H1 (cell line): Measurements from ENCODE around the gene GRM7. TPM values are rescaled to one million over a fixed set of nuclear protein-coding genes. Genes with fewer than 3 reads are reported as not detected.

Experiments used
- CREB1 ChIP-seq: IDR thresholded peaks from 2 replicates; pipeline ENCODE4 v1.6.1; 2012; ENCODE audit warnings: inconsistent platforms
- EGR1 ChIP-seq: IDR thresholded peaks from 2 replicates; pipeline ENCODE4 v1.6.1; 2011; ENCODE audit warnings: low read depth, low read length, borderline replicate concordance
- KDM1A ChIP-seq: fragments of 200-600, 300-600 bp; sonication (generic); IDR thresholded peaks from 2 replicates; pipeline ENCODE4 v1.7.1; 2016; ENCODE audit warnings: mild to moderate bottlenecking, low read length, borderline replicate concordance
- KDM5A ChIP-seq: fragments of 200-600 bp; IDR thresholded peaks from 2 replicates; pipeline ENCODE4 v1.7.1; 2012; ENCODE audit warnings: mild to moderate bottlenecking, low read length, inconsistent platforms, mixed read lengths
- MAFK ChIP-seq: IDR thresholded peaks from 2 replicates; pipeline ENCODE4 v1.6.1; 2012; ENCODE audit warnings: low read depth, mild to moderate bottlenecking, improper control_type of control experiment, low read length
- NRF1 ChIP-seq: IDR thresholded peaks from 2 replicates; pipeline ENCODE4 v1.6.1; 2011; ENCODE audit warnings: mild to moderate bottlenecking, low read depth, low read length, improper control_type of control experiment
- PHF8 ChIP-seq: fragments of 200-600 bp; sonication (generic); conservative IDR thresholded peaks from 2 replicates; pipeline ENCODE4 v1.7.1; 2012; ENCODE audit warnings: low read depth, mild to moderate bottlenecking, inconsistent platforms, low read length, moderate library complexity
- POLR2AphosphoS5 ChIP-seq: IDR thresholded peaks from 2 replicates; pipeline ENCODE4 v1.6.1; 2011; ENCODE audit warnings: low read depth, low read length
- RNF2 ChIP-seq: fragments of 200-900, 300-1000 bp; sonication (generic); IDR thresholded peaks from 2 replicates; pipeline ENCODE4 v1.7.1; 2016; ENCODE audit warnings: borderline replicate concordance, low read depth, mild to moderate bottlenecking, antibody characterized with exemption, low read length; ENCODE audit not compliant: poor library complexity, severe bottlenecking; ENCODE audit errors: missing control alignments
- SP2 ChIP-seq: IDR thresholded peaks from 2 replicates; pipeline ENCODE4 v1.6.1; 2012; ENCODE audit warnings: mild to moderate bottlenecking, low read length, inconsistent platforms
- TEAD4 ChIP-seq: IDR thresholded peaks from 2 replicates; pipeline ENCODE4 v1.6.1; 2012; ENCODE audit warnings: low read depth, low read length, inconsistent platforms, mixed read lengths
- polyA plus RNA-seq, 7 experiments: library from polyadenylated mRNA; depleted of rRNA in 3 of 7; stranded (reverse) in 5 of 7; unstranded in 2 of 7; fragments of >200 nt in 5 of 7; fragments of 200-250 nt in 2 of 7; gene quantifications; 1 replicate in 5 of 7; 2 replicates in 1 of 7; 4 replicates in 1 of 7; pipeline versions ENCODE4 v1.2.1 to v1.2.3, GENCODE V29; 2011 to 2013; ENCODE audit warnings: missing spikeins in 2 of 7, mixed read lengths in 2 of 7
- total RNA-seq: library from RNA; stranded (reverse); fragmentation: NEBNext Ultra II Directional; extraction: Animal tissue kit (Norgen Biotek cat#: 25700); gene quantifications from 2 replicates; pipeline ENCODE4 v1.2.1, GENCODE V29; 2021
- TF ChIP-seq, protein P1 (sequence below): fragments of 300-600 bp; sonication (generic); IDR thresholded peaks from 2 replicates; pipeline ENCODE4 v1.7.1; 2012; ENCODE audit warnings: low read length, moderate library complexity, mild to moderate bottlenecking, inconsistent platforms; ENCODE audit not compliant: insufficient replicate concordance
- TF ChIP-seq, protein P2 (sequence below): IDR thresholded peaks from 2 replicates; pipeline ENCODE4 v1.6.1; 2012; ENCODE audit warnings: inconsistent platforms

GRM7 gene
- total and polyA plus RNA-seq, 2 of the 8 experiments (the other 6 are each of a cell fraction or from before 2014, with no cell fraction given) = 0.17 to 0.24 TPM

- TF ChIP-seq, protein P1, sequence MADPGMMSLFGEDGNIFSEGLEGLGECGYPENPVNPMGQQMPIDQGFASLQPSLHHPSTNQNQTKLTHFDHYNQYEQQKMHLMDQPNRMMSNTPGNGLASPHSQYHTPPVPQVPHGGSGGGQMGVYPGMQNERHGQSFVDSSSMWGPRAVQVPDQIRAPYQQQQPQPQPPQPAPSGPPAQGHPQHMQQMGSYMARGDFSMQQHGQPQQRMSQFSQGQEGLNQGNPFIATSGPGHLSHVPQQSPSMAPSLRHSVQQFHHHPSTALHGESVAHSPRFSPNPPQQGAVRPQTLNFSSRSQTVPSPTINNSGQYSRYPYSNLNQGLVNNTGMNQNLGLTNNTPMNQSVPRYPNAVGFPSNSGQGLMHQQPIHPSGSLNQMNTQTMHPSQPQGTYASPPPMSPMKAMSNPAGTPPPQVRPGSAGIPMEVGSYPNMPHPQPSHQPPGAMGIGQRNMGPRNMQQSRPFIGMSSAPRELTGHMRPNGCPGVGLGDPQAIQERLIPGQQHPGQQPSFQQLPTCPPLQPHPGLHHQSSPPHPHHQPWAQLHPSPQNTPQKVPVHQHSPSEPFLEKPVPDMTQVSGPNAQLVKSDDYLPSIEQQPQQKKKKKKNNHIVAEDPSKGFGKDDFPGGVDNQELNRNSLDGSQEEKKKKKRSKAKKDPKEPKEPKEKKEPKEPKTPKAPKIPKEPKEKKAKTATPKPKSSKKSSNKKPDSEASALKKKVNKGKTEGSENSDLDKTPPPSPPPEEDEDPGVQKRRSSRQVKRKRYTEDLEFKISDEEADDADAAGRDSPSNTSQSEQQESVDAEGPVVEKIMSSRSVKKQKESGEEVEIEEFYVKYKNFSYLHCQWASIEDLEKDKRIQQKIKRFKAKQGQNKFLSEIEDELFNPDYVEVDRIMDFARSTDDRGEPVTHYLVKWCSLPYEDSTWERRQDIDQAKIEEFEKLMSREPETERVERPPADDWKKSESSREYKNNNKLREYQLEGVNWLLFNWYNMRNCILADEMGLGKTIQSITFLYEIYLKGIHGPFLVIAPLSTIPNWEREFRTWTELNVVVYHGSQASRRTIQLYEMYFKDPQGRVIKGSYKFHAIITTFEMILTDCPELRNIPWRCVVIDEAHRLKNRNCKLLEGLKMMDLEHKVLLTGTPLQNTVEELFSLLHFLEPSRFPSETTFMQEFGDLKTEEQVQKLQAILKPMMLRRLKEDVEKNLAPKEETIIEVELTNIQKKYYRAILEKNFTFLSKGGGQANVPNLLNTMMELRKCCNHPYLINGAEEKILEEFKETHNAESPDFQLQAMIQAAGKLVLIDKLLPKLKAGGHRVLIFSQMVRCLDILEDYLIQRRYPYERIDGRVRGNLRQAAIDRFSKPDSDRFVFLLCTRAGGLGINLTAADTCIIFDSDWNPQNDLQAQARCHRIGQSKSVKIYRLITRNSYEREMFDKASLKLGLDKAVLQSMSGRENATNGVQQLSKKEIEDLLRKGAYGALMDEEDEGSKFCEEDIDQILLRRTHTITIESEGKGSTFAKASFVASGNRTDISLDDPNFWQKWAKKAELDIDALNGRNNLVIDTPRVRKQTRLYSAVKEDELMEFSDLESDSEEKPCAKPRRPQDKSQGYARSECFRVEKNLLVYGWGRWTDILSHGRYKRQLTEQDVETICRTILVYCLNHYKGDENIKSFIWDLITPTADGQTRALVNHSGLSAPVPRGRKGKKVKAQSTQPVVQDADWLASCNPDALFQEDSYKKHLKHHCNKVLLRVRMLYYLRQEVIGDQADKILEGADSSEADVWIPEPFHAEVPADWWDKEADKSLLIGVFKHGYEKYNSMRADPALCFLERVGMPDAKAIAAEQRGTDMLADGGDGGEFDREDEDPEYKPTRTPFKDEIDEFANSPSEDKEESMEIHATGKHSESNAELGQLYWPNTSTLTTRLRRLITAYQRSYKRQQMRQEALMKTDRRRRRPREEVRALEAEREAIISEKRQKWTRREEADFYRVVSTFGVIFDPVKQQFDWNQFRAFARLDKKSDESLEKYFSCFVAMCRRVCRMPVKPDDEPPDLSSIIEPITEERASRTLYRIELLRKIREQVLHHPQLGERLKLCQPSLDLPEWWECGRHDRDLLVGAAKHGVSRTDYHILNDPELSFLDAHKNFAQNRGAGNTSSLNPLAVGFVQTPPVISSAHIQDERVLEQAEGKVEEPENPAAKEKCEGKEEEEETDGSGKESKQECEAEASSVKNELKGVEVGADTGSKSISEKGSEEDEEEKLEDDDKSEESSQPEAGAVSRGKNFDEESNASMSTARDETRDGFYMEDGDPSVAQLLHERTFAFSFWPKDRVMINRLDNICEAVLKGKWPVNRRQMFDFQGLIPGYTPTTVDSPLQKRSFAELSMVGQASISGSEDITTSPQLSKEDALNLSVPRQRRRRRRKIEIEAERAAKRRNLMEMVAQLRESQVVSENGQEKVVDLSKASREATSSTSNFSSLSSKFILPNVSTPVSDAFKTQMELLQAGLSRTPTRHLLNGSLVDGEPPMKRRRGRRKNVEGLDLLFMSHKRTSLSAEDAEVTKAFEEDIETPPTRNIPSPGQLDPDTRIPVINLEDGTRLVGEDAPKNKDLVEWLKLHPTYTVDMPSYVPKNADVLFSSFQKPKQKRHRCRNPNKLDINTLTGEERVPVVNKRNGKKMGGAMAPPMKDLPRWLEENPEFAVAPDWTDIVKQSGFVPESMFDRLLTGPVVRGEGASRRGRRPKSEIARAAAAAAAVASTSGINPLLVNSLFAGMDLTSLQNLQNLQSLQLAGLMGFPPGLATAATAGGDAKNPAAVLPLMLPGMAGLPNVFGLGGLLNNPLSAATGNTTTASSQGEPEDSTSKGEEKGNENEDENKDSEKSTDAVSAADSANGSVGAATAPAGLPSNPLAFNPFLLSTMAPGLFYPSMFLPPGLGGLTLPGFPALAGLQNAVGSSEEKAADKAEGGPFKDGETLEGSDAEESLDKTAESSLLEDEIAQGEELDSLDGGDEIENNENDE = no peak
- TF ChIP-seq TEAD4 (no peak), EGR1 (no peak), KDM5A (no peak), CREB1 (no peak), RNF2 (no peak), MAFK (no peak), PHF8 (no peak), KDM1A (no peak), NRF1 (no peak), SP2 (no peak), POLR2AphosphoS5 (no peak)
- TF ChIP-seq, protein P2, sequence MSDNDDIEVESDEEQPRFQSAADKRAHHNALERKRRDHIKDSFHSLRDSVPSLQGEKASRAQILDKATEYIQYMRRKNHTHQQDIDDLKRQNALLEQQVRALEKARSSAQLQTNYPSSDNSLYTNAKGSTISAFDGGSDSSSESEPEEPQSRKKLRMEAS = no peak
Measured at GRCh38 chr3:7607083-7607482, 746.2 kb downstream of the GRM7 start (continued).
